HepG2 (cell line): ENCODE data around the gene RYR2. TPM values are rescaled to one million over a fixed set of nuclear protein-coding genes. Genes with fewer than 3 reads are reported as not detected.

Source experiments
- JARID2 ChIP-seq: sonication (generic); formaldehyde crosslinking; IDR thresholded peaks from 2 replicates; pipeline ENCODE4 v1.8.1; 2023; ENCODE audit warnings: missing genetic modification reagents, inconsistent platforms; ENCODE audit not compliant: insufficient replicate concordance
- MIER2 ChIP-seq: IDR thresholded peaks from 2 replicates; pipeline ENCODE4 v1.6.1; 2016; ENCODE audit warnings: missing biosample characterization, missing genetic modification reagents
- NCOR1 ChIP-seq: fragments of 200-600 bp; sonication (generic); IDR thresholded peaks from 2 replicates; pipeline ENCODE4 v1.7.0; 2017; ENCODE audit warnings: antibody characterized with exemption, low read length, borderline replicate concordance
- NR1H2 ChIP-seq: sonication (generic); formaldehyde crosslinking; IDR thresholded peaks from 2 replicates; pipeline ENCODE4 v1.8.1; 2022; ENCODE audit warnings: low read depth, missing genetic modification reagents, borderline replicate concordance
- NR2F1 ChIP-seq, 2 experiments: fragments of 450-650 bp in 1 of 2; formaldehyde crosslinking in 1 of 2; IDR thresholded peaks; 2 replicates each; pipeline versions ENCODE4 v1.5.0 to v1.6.1; 2016 to 2020; ENCODE audit warnings: mild to moderate bottlenecking in 1 of 2, missing compliant biosample characterization in 1 of 2, missing genetic modification reagents in 1 of 2, moderate library complexity in 1 of 2
- REXO4 ChIP-seq: sonication (generic); formaldehyde crosslinking; IDR thresholded peaks from 2 replicates; pipeline ENCODE4 v1.8.0; 2022; ENCODE audit warnings: missing genetic modification reagents, mild to moderate bottlenecking, borderline replicate concordance
- TEAD3 ChIP-seq: optimal IDR thresholded peaks from 2 replicates; pipeline ENCODE3; 2016; ENCODE audit warnings: borderline replicate concordance
- ZBTB42 ChIP-seq: sonication (generic); formaldehyde crosslinking; IDR thresholded peaks from 2 replicates; pipeline ENCODE4 v1.5.0; 2020; ENCODE audit warnings: mild to moderate bottlenecking, missing genetic modification reagents
- ZHX2 ChIP-seq, 2 experiments: sonication (generic) in 1 of 2; formaldehyde crosslinking in 1 of 2; IDR thresholded peaks; 2 replicates each; pipeline versions ENCODE4 v1.6.1 to v1.9.0; 2014 to 2022; ENCODE audit warnings: antibody characterized with exemption in 1 of 2, borderline replicate concordance in 1 of 2, inconsistent platforms in 1 of 2, low read depth in 1 of 2, missing genetic modification reagents in 1 of 2
- ZNF280D ChIP-seq: sonication (generic); formaldehyde crosslinking; IDR thresholded peaks from 2 replicates; pipeline ENCODE4 v1.5.1; 2020; ENCODE audit warnings: mild to moderate bottlenecking, missing genetic modification reagents
- ZNF281 ChIP-seq: sonication (generic); formaldehyde crosslinking; IDR thresholded peaks from 2 replicates; pipeline ENCODE4 v1.4.0; 2020; ENCODE audit warnings: missing genetic modification reagents, borderline replicate concordance
- polyA plus RNA-seq, 8 experiments: library from polyadenylated mRNA; depleted of rRNA in 3 of 8; stranded (reverse) in 7 of 8; unstranded in 1 of 8; fragments of >200 nt; fragmentation: Illumina TruSeq in 4 of 8; extraction: Trizol in 4 of 8; gene quantifications; 2 replicates each; pipeline versions ENCODE4 v1.2.1 to v1.2.3, GENCODE V29; 2011 to 2016; ENCODE audit warnings: low read depth in 4 of 8, missing spikeins in 1 of 8, mixed read lengths in 1 of 8; ENCODE audit not compliant: insufficient read depth in 1 of 8
- total RNA-seq, 5 experiments: library from RNA; depleted of rRNA; stranded (reverse); fragments of >200 nt; fragmentation: Illumina TruSeq; extraction: Trizol; gene quantifications; 2 replicates each; pipeline ENCODE4 v1.2.3, GENCODE V29; 2016; ENCODE audit warnings: low read depth in 1 of 5
- TF ChIP-seq, protein P1 (sequence below): sonication (generic); formaldehyde crosslinking; conservative IDR thresholded peaks from 2 replicates; pipeline ENCODE4 v1.4.0; 2020; ENCODE audit warnings: missing genetic modification reagents

RYR2 gene
- total and polyA plus RNA-seq, 2 of the 13 experiments (the other 11 are each of a cell fraction or from before 2014, with no cell fraction given), result not detected

GRCh38 chr1:237864338-237865244 lies 822.6 kb downstream of the RYR2 start (continued):
- no peak for TF ChIP-seq ZNF281 (CRISPR knock-in tag)
- TF ChIP-seq NCOR1, result no peak; the same call in 1 of the 2 replicates
- TF ChIP-seq ZBTB42 (CRISPR knock-in tag), result 0 out of 2 replicates have a peak, but pooled peaks have one; percentile 45
- no peak for TF ChIP-seq REXO4 (CRISPR knock-in tag)
- TF ChIP-seq TEAD3, result peak; percentile 36
- no peak for TF ChIP-seq JARID2 (CRISPR knock-in tag)
- peak; percentile 99 to 100 for TF ChIP-seq NR2F1 (CRISPR knock-in tag; IDR thresholded peaks at IDR 0.05)
- no peak for TF ChIP-seq ZHX2 (IDR thresholded peaks at IDR 0.05; ENCODE audit: low read depth)
- TF ChIP-seq ZHX2 (CRISPR knock-in tag; IDR thresholded peaks at IDR 0.05; ENCODE audit: borderline replicate concordance), result no peak
- TF ChIP-seq ZNF280D (CRISPR knock-in tag), result 0 out of 2 replicates have a peak, but pooled peaks have one; percentile 55
- TF ChIP-seq, protein P1, sequence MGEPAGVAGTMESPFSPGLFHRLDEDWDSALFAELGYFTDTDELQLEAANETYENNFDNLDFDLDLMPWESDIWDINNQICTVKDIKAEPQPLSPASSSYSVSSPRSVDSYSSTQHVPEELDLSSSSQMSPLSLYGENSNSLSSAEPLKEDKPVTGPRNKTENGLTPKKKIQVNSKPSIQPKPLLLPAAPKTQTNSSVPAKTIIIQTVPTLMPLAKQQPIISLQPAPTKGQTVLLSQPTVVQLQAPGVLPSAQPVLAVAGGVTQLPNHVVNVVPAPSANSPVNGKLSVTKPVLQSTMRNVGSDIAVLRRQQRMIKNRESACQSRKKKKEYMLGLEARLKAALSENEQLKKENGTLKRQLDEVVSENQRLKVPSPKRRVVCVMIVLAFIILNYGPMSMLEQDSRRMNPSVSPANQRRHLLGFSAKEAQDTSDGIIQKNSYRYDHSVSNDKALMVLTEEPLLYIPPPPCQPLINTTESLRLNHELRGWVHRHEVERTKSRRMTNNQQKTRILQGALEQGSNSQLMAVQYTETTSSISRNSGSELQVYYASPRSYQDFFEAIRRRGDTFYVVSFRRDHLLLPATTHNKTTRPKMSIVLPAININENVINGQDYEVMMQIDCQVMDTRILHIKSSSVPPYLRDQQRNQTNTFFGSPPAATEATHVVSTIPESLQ (CRISPR knock-in tag), result no peak
- 0 out of 2 replicates have a peak, but pooled peaks have one; percentile 60 for TF ChIP-seq MIER2 (CRISPR knock-in tag)
- no peak for TF ChIP-seq NR1H2
